HG02852 (cell line): ENCODE results near the gene CWC22.
"Not testable (repeated sequence)": the region's sequence is repeated elsewhere in the genome, so short reads cannot be mapped to it uniquely, and the experiment has no call there.

Experiments used
- ATAC-seq: cut with Tn5 transposase; IDR thresholded peaks from one replicate; pipeline ENCODE4 v1.9.1; 2021; ENCODE audit warnings: mild to moderate bottlenecking, moderate library complexity; ENCODE audit not compliant: unreplicated experiment

Gene CWC22

DNA sequence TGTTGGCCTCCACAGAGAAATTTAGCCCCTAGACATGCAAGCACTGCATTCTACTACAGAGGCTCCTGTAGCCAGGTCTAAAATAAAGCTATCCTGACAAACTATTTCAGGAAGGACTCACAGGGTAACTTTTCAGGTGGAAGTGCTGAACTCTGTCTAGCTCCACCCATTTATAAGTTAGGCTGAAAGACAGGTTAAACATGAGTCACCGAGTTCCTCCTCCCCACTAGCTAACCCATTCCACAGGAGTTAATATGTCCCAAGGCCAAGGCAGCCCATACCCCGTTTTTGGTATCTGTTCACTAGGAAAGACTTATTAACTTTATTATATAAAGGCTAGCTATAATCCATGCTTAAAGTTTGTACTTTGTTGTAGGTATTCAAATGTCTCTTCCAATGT is 3.5 kb downstream of the CWC22 start:
- ATAC-seq = no peak

GRCh38 chr2:180003073-180003472 is 4.0 kb downstream of the CWC22 start:
- ATAC-seq = no peak

GRCh38 chr2:180002198-180002770 is 4.8 kb downstream of the CWC22 start:
- ATAC-seq = no peak

DNA sequence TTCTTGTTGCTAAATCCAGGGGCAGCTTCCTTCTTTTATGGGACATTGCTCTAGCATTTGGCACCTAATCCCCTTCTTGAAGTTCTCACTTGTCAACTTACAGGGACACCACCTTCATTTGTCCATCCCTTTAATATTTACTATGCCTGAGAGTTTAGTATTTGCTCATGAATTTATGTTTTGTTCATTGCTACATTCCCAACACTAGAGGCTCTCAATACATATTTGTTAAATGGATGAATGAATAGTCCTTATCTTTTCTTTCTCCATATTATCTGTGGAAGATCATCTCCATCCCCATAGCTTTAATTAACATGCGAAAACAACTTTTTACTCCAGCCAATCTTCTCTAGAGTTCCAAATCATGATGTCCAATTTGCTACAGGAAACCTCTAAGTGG is 5.4 kb downstream of the CWC22 start:
- ATAC-seq = no peak

- ATAC-seq = peak; percentile 44
These were observed 6.7 kb downstream of the CWC22 start for GRCh38 chr2:180000434-180000833.

DNA sequence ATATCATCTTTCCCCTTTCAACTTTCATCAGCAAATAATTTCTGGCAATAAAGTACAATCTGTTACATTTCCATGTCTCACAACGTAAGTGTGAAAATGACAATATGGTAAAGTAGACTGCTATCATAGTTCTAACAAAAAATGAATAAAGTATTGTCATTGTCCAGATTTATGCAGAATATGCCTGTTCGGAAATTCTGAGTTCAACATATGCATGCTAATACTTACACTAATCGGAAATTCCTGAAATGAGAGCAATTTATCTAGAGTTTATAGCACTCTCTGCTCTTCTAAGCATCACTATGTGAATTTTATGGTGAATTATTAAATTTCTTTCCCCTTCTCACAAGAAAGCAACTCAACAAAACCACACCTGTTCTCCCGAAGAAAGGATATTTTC is 8.1 kb downstream of the CWC22 start:
- no peak for ATAC-seq

DNA sequence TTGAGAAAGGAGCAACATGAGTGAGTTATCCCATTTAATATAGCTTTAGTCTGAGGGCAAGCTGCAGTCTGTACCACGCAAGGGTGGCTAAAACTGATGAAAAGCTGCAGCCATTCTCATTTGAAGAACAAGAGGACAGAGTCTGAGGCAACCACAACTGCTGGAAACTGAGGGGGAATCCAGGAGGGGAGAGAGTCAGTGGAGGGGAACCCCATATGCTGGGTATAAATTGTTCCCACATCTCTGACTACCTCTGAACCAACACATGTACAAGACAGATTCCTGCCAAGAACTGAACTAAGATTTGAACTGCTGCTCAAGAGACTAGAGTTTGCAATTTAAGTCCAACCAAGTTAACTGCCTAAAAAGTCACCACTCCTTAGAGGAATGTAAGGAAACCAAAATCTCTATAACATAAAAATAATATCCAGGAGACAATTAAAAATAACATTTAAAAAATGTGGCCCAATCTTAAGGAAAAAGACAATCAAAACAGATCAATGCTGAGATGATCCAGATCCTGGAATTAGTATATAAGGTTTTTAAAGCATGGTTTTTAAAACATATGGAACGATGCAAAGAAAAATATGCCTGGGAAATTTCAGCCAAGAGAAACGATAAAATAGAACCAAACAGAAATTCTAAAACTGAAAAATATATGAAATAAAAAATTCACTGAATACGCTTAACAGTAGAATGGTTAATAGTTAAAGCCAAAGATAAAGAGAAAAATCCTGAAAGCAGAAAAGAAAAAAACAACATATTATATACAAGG is 11.2 kb downstream of the CWC22 start:
- peak; percentile 66 for ATAC-seq

GRCh38 chr2:179991344-179991743 is 15.8 kb downstream of the CWC22 start:
- peak; percentile 61 for ATAC-seq

GRCh38 chr2:179990676-179991317 is 16.3 kb downstream of the CWC22 start:
- no peak for ATAC-seq

DNA sequence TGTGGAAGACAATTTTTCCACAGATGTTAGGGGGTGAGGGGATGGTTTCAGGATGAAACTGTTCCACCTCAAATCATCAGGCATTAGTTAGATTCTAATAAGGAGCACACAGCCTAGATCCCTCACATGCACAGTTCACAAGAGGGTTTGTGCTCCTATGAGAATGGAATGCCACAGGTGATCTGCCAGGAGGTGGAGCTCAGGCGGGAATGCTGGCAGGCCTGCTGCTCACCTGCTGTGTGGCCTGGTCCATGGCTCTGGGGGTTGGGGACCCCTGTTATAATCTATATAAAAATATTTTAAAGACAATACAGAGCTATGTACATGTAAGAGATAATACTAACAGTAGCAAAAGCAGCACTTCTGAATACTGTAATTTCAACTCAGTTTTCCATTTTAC is 19.2 kb downstream of the CWC22 start:
- ATAC-seq = no peak

- peak; percentile 98 for ATAC-seq
These were observed 21.8 kb downstream of the CWC22 start for GRCh38 chr2:179985163-179985820.

GRCh38 chr2:179983250-179983932 is 23.7 kb downstream of the CWC22 start:
- no peak for ATAC-seq

DNA sequence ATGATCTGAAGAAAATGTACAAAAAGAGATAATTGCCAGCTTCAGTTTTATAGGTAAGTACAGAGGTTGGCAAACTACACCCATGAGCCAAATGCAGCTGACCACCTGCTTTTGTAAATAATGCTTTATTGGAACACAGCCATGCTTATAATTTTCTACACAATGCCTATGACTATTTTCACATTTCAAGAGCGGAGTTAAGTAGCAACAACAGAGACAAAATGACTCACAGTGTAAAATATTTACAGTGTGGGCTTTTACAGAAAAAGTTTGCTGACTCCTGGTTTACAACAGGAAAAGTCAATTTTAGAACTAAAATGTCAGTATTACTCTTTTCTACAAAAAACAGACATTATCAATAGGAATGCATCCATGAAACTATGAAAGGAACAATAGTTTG is 26.0 kb downstream of the CWC22 start:
- no peak for ATAC-seq

DNA sequence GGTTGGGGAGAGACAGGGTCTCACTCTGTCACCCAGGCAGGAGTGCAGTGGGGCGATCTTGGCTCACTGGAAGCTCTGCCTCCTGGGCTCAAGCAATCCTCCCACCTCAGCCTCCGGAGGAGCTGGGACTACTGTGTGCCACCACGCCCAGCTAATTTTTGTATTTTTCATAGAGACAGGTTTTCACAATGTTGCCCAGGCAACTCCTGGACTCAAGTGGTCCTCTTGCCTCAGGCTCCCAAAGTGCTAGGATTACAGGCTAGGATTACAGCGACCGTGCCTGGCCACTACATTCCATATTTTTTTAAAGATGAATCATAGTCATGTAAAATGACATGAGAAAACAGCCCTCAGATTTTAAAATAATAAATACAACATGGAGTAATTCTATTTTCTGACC is 32.3 kb downstream of the CWC22 start:
- no peak for ATAC-seq

DNA sequence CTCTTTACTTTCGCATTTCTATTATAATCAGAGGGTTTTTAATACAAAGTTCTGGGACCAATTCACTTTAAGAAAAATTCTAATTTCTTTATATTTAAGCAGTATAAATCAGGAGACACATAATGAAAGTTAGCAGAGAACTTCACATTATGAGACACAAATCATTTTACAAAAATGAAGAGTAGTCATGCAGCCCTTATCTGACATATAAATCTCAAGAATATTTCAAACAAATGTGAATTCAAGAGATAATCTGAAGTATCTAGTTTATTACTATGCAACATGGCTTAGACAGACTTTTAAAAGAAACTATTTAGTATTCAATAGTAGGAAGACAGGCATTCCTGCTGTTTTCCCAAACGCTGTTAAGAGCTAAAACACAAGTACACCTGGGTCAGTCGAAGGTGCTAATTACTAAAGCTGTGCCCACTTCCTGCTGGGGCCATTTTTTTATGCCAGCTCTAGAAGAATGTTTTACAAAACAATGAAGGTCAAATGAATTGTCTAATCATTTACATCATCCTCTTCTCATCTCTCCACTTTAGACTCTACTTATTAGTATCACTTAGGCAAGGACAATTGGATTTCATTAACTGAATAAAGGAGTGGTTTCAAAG is 40.2 kb downstream of the CWC22 start:
- no peak for ATAC-seq

DNA sequence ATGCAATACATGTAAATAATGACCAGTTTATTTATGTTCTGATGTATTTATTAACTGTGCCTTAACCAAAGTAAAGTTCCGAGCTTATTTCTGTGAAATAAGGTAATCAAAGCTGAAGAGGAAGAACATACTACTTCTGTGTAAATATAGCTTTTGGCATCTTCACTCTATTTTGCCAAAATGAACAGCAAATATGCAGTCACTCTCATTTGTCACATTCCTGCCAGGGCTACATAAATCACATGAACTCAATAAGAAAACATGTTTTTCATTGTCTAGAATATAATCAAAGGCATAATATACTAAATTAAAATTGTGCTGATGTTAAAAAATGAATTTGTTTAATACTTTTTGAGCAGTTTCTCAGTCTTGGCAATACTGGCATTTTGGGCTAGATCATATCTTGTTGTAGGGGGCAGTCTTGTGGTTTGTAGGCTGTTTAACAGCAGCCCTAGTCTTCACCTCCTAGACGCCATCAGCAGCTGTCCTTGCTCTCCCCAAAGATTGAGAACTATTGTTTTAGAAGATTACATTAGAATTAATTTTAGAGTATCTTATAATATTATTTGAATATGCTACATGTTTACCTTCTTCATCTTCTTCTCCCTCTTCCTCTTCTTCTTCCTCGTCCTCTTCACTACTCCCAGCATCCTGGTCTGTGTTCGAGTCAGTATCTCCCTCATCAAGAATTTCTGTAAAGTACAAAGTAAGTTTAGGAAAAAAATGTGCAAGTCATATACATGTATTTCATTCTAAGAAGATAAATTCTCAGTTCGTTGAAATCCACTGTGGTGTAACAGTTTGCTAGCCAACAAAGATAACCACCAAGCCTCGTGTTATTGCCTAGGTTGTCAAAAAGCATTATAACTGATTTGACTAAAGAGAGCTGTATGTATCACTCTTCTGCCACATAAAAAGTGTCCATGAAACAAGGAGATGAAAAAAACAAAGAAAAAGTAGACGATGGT is 41.5 kb downstream of the CWC22 start:
- no peak for ATAC-seq

DNA sequence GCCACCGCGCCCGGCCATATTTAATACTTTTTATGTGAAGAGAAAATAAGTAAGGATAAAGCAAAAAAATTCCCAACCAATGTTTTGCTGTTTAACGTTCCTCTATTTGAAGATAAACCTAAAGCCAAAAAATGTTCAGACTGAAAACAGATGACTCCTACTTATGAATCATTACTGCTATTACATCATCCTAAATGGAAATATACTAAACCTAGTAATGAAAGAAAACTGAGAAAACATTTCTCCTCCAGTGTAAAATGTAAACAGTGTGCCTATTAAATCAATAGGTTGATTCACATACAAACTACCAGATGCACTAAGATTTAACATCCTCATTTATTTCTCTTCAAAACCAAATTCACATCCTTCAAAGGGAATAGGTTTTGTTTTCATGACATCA is 43.5 kb downstream of the CWC22 start:
- ATAC-seq = no peak

DNA sequence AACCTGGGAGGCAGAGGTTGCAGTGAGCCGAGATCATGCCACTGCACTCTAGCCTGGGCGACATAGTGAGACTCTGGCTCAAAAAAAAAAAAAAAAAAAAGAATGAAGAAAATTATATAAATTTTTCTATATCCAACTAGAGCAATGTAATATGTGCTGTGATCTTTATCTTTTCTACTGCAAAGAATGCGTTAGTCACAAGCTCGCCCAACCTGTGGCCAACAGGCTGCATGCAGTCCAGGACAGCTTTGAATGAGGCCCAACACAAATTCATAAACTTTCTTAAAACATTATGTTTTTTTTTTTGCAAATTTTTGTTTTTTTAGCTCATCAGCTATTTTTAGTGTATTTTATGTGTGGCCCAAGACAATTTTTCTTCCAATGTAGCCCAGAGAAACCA is 48.8 kb downstream of the CWC22 start:
- ATAC-seq = not testable (repeated sequence)

DNA sequence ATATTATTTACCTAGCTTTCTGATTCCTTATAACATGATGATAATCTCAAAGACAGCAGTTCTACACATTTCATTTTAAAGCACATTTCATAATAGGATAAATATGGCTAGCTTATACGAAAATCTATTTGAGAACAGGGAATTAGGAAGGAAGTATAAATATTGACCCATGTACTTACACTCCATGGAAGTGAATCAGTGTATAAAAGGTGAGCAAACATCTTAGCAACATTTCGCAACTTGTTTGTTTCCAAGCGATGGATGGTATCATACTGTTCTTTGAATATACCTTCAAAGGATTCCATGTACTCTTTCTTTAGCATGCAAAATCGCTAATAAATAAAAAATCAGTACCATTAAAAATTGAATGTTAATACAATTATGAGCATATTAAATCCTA is 53.1 kb downstream of the CWC22 start:
- ATAC-seq = no peak

DNA sequence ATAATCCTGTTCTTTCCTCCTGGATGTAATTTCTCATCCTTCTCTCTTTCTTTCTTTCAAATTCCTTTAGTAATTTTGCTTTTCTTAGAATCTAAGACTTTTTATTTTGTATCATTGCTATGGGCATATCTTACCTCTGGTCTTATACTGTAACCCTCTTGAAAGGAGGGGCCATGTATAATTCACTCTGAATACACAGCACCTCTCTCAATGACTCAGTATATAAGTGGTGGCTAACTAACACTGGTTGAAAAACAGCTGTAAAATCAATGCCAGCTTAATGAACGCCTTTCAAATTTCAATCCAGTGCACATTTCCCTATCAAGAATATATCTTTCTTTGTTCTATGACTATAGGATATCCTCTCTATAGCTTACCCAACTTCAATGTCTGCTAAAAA is 53.7 kb downstream of the CWC22 start:
- ATAC-seq = no peak
